ENCODE measurements around the gene NCAPG2.

GRCh38 chr7:158676171-158676840, 28.3 kb downstream of the NCAPG2 start:
- no peak for TF ChIP-seq CTCF (conservative IDR thresholded peaks at IDR 0.05; ENCODE audit: low read length)
- no peak for TF ChIP-seq EZH2phosphoT487 (IDR thresholded peaks at IDR 0.05; ENCODE audit: borderline replicate concordance, low read depth, low read length)
